ENCODE data around the gene SNX25. TPM values are rescaled to one million over a fixed set of nuclear protein-coding genes. Genes with fewer than 3 reads are reported as not detected.
A peak's percentile ranks its signal among the peaks of the same experiment; 100 is the strongest.

SNX25 gene
- total and polyA plus RNA-seq, 10 of the 15 experiments (the other 5 are each of a cell fraction or from before 2014, with no cell fraction given), result 11.2 to 117 (median 62.8) TPM

- no peak for TF ChIP-seq ZBTB40 (IDR thresholded peaks at IDR 0.05; ENCODE audit: borderline replicate concordance)
- TF ChIP-seq, protein P1, sequence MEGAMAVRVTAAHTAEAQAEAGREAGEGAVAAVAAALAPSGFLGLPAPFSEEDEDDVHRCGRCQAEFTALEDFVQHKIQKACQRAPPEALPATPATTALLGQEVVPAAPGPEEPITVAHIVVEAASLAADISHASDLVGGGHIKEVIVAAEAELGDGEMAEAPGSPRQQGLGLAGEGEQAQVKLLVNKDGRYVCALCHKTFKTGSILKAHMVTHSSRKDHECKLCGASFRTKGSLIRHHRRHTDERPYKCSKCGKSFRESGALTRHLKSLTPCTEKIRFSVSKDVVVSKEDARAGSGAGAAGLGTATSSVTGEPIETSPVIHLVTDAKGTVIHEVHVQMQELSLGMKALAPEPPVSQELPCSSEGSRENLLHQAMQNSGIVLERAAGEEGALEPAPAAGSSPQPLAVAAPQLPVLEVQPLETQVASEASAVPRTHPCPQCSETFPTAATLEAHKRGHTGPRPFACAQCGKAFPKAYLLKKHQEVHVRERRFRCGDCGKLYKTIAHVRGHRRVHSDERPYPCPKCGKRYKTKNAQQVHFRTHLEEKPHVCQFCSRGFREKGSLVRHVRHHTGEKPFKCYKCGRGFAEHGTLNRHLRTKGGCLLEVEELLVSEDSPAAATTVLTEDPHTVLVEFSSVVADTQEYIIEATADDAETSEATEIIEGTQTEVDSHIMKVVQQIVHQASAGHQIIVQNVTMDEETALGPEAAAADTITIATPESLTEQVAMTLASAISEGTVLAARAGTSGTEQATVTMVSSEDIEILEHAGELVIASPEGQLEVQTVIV (IDR thresholded peaks at IDR 0.05; ENCODE audit: borderline replicate concordance, partially characterized antibody), result no peak
- TF ChIP-seq NFYA (IDR thresholded peaks at IDR 0.05; ENCODE audit: borderline replicate concordance, low read depth, low read length), result no peak
- peak in 1 of 2 experiments; percentile 97; a peak in 2 of 4 replicates for TF ChIP-seq ETV6 (conservative IDR thresholded peaks at IDR 0.05 in 1 of 2, IDR thresholded peaks at IDR 0.05 in 1 of 2; ENCODE audit: borderline replicate concordance in 1 of 2, low read depth in 1 of 2)
- TF ChIP-seq FOXM1 (IDR thresholded peaks at IDR 0.05; ENCODE audit: low read depth, low read length), result peak; percentile 78; the same call in 1 of the 2 replicates
- TF ChIP-seq, protein P2, sequence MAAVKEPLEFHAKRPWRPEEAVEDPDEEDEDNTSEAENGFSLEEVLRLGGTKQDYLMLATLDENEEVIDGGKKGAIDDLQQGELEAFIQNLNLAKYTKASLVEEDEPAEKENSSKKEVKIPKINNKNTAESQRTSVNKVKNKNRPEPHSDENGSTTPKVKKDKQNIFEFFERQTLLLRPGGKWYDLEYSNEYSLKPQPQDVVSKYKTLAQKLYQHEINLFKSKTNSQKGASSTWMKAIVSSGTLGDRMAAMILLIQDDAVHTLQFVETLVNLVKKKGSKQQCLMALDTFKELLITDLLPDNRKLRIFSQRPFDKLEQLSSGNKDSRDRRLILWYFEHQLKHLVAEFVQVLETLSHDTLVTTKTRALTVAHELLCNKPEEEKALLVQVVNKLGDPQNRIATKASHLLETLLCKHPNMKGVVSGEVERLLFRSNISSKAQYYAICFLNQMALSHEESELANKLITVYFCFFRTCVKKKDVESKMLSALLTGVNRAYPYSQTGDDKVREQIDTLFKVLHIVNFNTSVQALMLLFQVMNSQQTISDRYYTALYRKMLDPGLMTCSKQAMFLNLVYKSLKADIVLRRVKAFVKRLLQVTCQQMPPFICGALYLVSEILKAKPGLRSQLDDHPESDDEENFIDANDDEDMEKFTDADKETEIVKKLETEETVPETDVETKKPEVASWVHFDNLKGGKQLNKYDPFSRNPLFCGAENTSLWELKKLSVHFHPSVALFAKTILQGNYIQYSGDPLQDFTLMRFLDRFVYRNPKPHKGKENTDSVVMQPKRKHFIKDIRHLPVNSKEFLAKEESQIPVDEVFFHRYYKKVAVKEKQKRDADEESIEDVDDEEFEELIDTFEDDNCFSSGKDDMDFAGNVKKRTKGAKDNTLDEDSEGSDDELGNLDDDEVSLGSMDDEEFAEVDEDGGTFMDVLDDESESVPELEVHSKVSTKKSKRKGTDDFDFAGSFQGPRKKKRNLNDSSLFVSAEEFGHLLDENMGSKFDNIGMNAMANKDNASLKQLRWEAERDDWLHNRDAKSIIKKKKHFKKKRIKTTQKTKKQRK (IDR thresholded peaks at IDR 0.05; ENCODE audit: low read depth, low read length), result no peak
- TF ChIP-seq, protein P3, sequence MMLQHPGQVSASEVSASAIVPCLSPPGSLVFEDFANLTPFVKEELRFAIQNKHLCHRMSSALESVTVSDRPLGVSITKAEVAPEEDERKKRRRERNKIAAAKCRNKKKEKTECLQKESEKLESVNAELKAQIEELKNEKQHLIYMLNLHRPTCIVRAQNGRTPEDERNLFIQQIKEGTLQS (IDR thresholded peaks at IDR 0.05; ENCODE audit: borderline replicate concordance, extremely low read depth, low read depth, low read length), result no peak
- no peak for TF ChIP-seq ZNF274 (IDR thresholded peaks at IDR 0.05; ENCODE audit: insufficient read depth, insufficient read length)
- TF ChIP-seq TBL1XR1 (IDR thresholded peaks at IDR 0.05; ENCODE audit: low read depth, low read length), result no peak
- TF ChIP-seq BMI1 (IDR thresholded peaks at IDR 0.05; ENCODE audit: borderline replicate concordance), result no peak
- no peak for TF ChIP-seq SUPT20H (IDR thresholded peaks at IDR 0.05; ENCODE audit: borderline replicate concordance, control insufficient read depth, low read depth, low read length)
- peak; percentile 11; the same call in 1 of the 2 replicates for TF ChIP-seq PKNOX1 (IDR thresholded peaks at IDR 0.05)
These were observed 135.5 kb downstream of the SNX25 start (continued) for GRCh38 chr4:185344743-185345538.
